Measurements from ENCODE around the gene YBEY.
A peak's percentile ranks its signal among the peaks of the same experiment; 100 is the strongest.
"Not testable (repeated sequence)": the region's sequence is repeated elsewhere in the genome, so short reads cannot be mapped to it uniquely, and the experiment has no call there.

YBEY gene

GRCh38 chr21:46285761-46286647, at the start of gene YBEY:
Gene YBEY, plus strand, starts transcription at chr21:46286342. Its CDS starts 572 bp downstream, at chr21:46286914.
- peak; percentile 70 for DNase-seq (ENCODE audit: low read depth, low spot score)
- no CpG with 5 or more reads among the region's 105 CpGs for WGBS (ENCODE audit: insufficient coverage, insufficient read length)

GRCh38 chr21:46237474-46237873, 48.7 kb upstream of the YBEY start:
- Histone ChIP-seq H3K9me3 (ENCODE audit: control insufficient read depth, insufficient read depth, low read length) (no peaks in the 10 kb centered on the region), H3K27me3 (ENCODE audit: control insufficient read depth, insufficient read depth, low read length) (no peaks in the 10 kb centered on the region), H3K4me3 (ENCODE audit: low read length) (no peak overlapping the region), H3K27ac (ENCODE audit: low read length) (no peak overlapping the region), H3K36me3 (ENCODE audit: control insufficient read depth, insufficient read depth, low read length) (peaks cover 21% of the 10 kb centered on the region), H3K4me1 (ENCODE audit: control insufficient read depth, insufficient read depth, low read length) (no peaks in the 10 kb centered on the region)
- WGBS (ENCODE audit: insufficient coverage, insufficient read length) = no CpG with 5 or more reads among the region's 5 CpGs
- no peak for DNase-seq (ENCODE audit: low read depth, low spot score)

More at GRCh38 chr21:46285761-46286647, at the start of gene YBEY:
- Histone ChIP-seq H3K27ac (ENCODE audit: low read length) (peak within 1 kb of the TSS; percentile 47), H3K4me1 (ENCODE audit: control insufficient read depth, insufficient read depth, low read length) (no peaks in the 10 kb centered on the region), H3K9me3 (ENCODE audit: control insufficient read depth, insufficient read depth, low read length) (no peaks in the 10 kb centered on the region), H3K27me3 (ENCODE audit: control insufficient read depth, insufficient read depth, low read length) (no peaks in the 10 kb centered on the region), H3K36me3 (ENCODE audit: control insufficient read depth, insufficient read depth, low read length) (no peaks in the 10 kb centered on the region), H3K4me3 (ENCODE audit: low read length) (peak within 1 kb of the TSS; percentile 96)

GRCh38 chr21:46239817-46240325, 46.3 kb upstream of the YBEY start:
- Histone ChIP-seq H3K9me3 (ENCODE audit: control insufficient read depth, insufficient read depth, low read length) (no peaks in the 10 kb centered on the region), H3K36me3 (ENCODE audit: control insufficient read depth, insufficient read depth, low read length) (peaks cover 33% of the 10 kb centered on the region), H3K27ac (ENCODE audit: low read length) (no peak overlapping the region), H3K4me3 (ENCODE audit: low read length) (no peak overlapping the region), H3K27me3 (ENCODE audit: control insufficient read depth, insufficient read depth, low read length) (no peaks in the 10 kb centered on the region), H3K4me1 (ENCODE audit: control insufficient read depth, insufficient read depth, low read length) (no peaks in the 10 kb centered on the region)
- WGBS (ENCODE audit: insufficient coverage, insufficient read length) = no CpG with 5 or more reads among the region's 7 CpGs
- no peak for DNase-seq (ENCODE audit: low read depth, low spot score)

GRCh38 chr21:46241577-46241976, 44.6 kb upstream of the YBEY start:
- H3K36me3 ChIP-seq (ENCODE audit: control insufficient read depth, insufficient read depth, low read length) = peaks cover 42% of the 10 kb centered on the region
- H3K4me3 ChIP-seq (ENCODE audit: low read length); H3K4me1 ChIP-seq (ENCODE audit: control insufficient read depth, insufficient read depth, low read length); DNase-seq (ENCODE audit: low read depth, low spot score); H3K9me3 ChIP-seq (ENCODE audit: control insufficient read depth, insufficient read depth, low read length); H3K27ac ChIP-seq (ENCODE audit: low read length); H3K27me3 ChIP-seq (ENCODE audit: control insufficient read depth, insufficient read depth, low read length): not testable (repeated sequence)
- WGBS (ENCODE audit: insufficient coverage, insufficient read length) = no CpG with 5 or more reads among the region's 1 CpG

GRCh38 chr21:46243325-46243724, 42.8 kb upstream of the YBEY start:
- Histone ChIP-seq H3K9me3 (ENCODE audit: control insufficient read depth, insufficient read depth, low read length) (no peaks in the 10 kb centered on the region), H3K4me3 (ENCODE audit: low read length) (no peak overlapping the region), H3K36me3 (ENCODE audit: control insufficient read depth, insufficient read depth, low read length) (peaks cover 43% of the 10 kb centered on the region), H3K4me1 (ENCODE audit: control insufficient read depth, insufficient read depth, low read length) (no peaks in the 10 kb centered on the region), H3K27ac (ENCODE audit: low read length) (no peak overlapping the region), H3K27me3 (ENCODE audit: control insufficient read depth, insufficient read depth, low read length) (no peaks in the 10 kb centered on the region)
- WGBS (ENCODE audit: insufficient coverage, insufficient read length) = no CpG with 5 or more reads among the region's 8 CpGs
- DNase-seq (ENCODE audit: low read depth, low spot score) = no peak

GRCh38 chr21:46243960-46244361, 42.2 kb upstream of the YBEY start:
- Histone ChIP-seq H3K4me3 (ENCODE audit: low read length) (no peak overlapping the region), H3K9me3 (ENCODE audit: control insufficient read depth, insufficient read depth, low read length) (no peaks in the 10 kb centered on the region), H3K27ac (ENCODE audit: low read length) (no peak overlapping the region), H3K4me1 (ENCODE audit: control insufficient read depth, insufficient read depth, low read length) (no peaks in the 10 kb centered on the region), H3K27me3 (ENCODE audit: control insufficient read depth, insufficient read depth, low read length) (no peaks in the 10 kb centered on the region), H3K36me3 (ENCODE audit: control insufficient read depth, insufficient read depth, low read length) (peaks cover 40% of the 10 kb centered on the region)
- WGBS (ENCODE audit: insufficient coverage, insufficient read length) = no CpG with 5 or more reads among the region's 3 CpGs
- DNase-seq (ENCODE audit: low read depth, low spot score) = no peak

- Histone ChIP-seq H3K27ac (ENCODE audit: low read length) (no peak overlapping the region), H3K4me1 (ENCODE audit: control insufficient read depth, insufficient read depth, low read length) (no peaks in the 10 kb centered on the region), H3K4me3 (ENCODE audit: low read length) (no peak overlapping the region), H3K36me3 (ENCODE audit: control insufficient read depth, insufficient read depth, low read length) (peaks cover 36% of the 10 kb centered on the region), H3K27me3 (ENCODE audit: control insufficient read depth, insufficient read depth, low read length) (no peaks in the 10 kb centered on the region), H3K9me3 (ENCODE audit: control insufficient read depth, insufficient read depth, low read length) (no peaks in the 10 kb centered on the region)
- WGBS (ENCODE audit: insufficient coverage, insufficient read length) = no CpG with 5 or more reads among the region's 8 CpGs
- DNase-seq (ENCODE audit: low read depth, low spot score) = no peak
Observed at GRCh38 chr21:46244602-46245001, 41.5 kb upstream of the YBEY start.

GRCh38 chr21:46245213-46245915, 40.8 kb upstream of the YBEY start:
- H3K4me1 ChIP-seq (ENCODE audit: control insufficient read depth, insufficient read depth, low read length) = no peaks in the 10 kb centered on the region
- no peak overlapping the region for H3K4me3 ChIP-seq (ENCODE audit: low read length)
- no CpG with 5 or more reads among the region's 3 CpGs for WGBS (ENCODE audit: insufficient coverage, insufficient read length)
- H3K9me3 ChIP-seq (ENCODE audit: control insufficient read depth, insufficient read depth, low read length) = no peaks in the 10 kb centered on the region
- peaks cover 36% of the 10 kb centered on the region for H3K36me3 ChIP-seq (ENCODE audit: control insufficient read depth, insufficient read depth, low read length)
- DNase-seq (ENCODE audit: low read depth, low spot score) = no peak
- H3K27me3 ChIP-seq (ENCODE audit: control insufficient read depth, insufficient read depth, low read length) = no peaks in the 10 kb centered on the region
- no peak overlapping the region for H3K27ac ChIP-seq (ENCODE audit: low read length)

- no peaks in the 10 kb centered on the region for H3K27me3 ChIP-seq (ENCODE audit: control insufficient read depth, insufficient read depth, low read length)
- H3K27ac ChIP-seq (ENCODE audit: low read length) = no peak overlapping the region
- no peak overlapping the region for H3K4me3 ChIP-seq (ENCODE audit: low read length)
- no peaks in the 10 kb centered on the region for H3K4me1 ChIP-seq (ENCODE audit: control insufficient read depth, insufficient read depth, low read length)
- DNase-seq (ENCODE audit: low read depth, low spot score) = no peak
- H3K9me3 ChIP-seq (ENCODE audit: control insufficient read depth, insufficient read depth, low read length) = no peaks in the 10 kb centered on the region
- H3K36me3 ChIP-seq (ENCODE audit: control insufficient read depth, insufficient read depth, low read length) = peaks cover 39% of the 10 kb centered on the region
- WGBS (ENCODE audit: insufficient coverage, insufficient read length) = 100% methylated on average over 1 of the region's 6 CpGs
Observed at GRCh38 chr21:46246345-46246744, 39.8 kb upstream of the YBEY start.

GRCh38 chr21:46247699-46248421, 38.3 kb upstream of the YBEY start:
- Histone ChIP-seq H3K27me3 (ENCODE audit: control insufficient read depth, insufficient read depth, low read length) (no peaks in the 10 kb centered on the region), H3K27ac (ENCODE audit: low read length) (no peak overlapping the region), H3K36me3 (ENCODE audit: control insufficient read depth, insufficient read depth, low read length) (peaks cover 36% of the 10 kb centered on the region), H3K4me3 (ENCODE audit: low read length) (no peak overlapping the region), H3K9me3 (ENCODE audit: control insufficient read depth, insufficient read depth, low read length) (no peaks in the 10 kb centered on the region), H3K4me1 (ENCODE audit: control insufficient read depth, insufficient read depth, low read length) (no peaks in the 10 kb centered on the region)
- no CpG with 5 or more reads among the region's 3 CpGs for WGBS (ENCODE audit: insufficient coverage, insufficient read length)
- no peak for DNase-seq (ENCODE audit: low read depth, low spot score)

Measured in iPS DF 6.9 (cell line).